H1 (cell line): Measurements from ENCODE around the gene MYL3. TPM values are rescaled to one million over a fixed set of nuclear protein-coding genes. Genes with fewer than 3 reads are reported as not detected.

Source experiments
- CTCF ChIA-PET: fragments of 300-600 bp; sonication (Branson Sonifier 250); formaldehyde crosslinking; loops from one replicate; lab custom pipeline; 2021; ENCODE audit not compliant: partially characterized antibody; lab: Charles Lee
- POLR2A ChIA-PET: fragments of 300-600 bp; sonication (Branson Sonifier 250); formaldehyde crosslinking; loops from one replicate; lab custom pipeline; 2021; ENCODE audit warnings: inconsistent platforms; ENCODE audit not compliant: partially characterized antibody; lab: Charles Lee
- DNase-seq, 2 experiments: peaks; one replicate each; pipeline versions ENCODE4 v3.0.0 to v3.0.0-alpha.2; 2010 to 2022; ENCODE audit warnings: low spot score in 2 of 2, low read depth in 1 of 2, mixed read lengths in 1 of 2
- FAIRE-seq: peaks from 2 replicates; lab custom pipeline; 2011; peaks lifted over from hg19 to GRCh38; lab: Jason Lieb, UNC
- H2AFZ ChIP-seq: 2 replicates; pipeline ENCODE4 v1.8.1; 2012; ENCODE audit warnings: low read length, inconsistent platforms
- H2AK5ac ChIP-seq: 2 replicates; pipeline ENCODE4 v1.6.1; 2013; ENCODE audit warnings: low read depth, low read length
- H2BK120ac ChIP-seq: replicated peaks from 2 replicates; pipeline ENCODE3; 2013; ENCODE audit warnings: low read depth, low read length, inconsistent platforms
- H2BK12ac ChIP-seq: 2 replicates; pipeline ENCODE4 v1.6.1; 2013; ENCODE audit warnings: low read depth, low read length
- H2BK15ac ChIP-seq: 2 replicates; pipeline ENCODE4 v1.6.1; 2013; ENCODE audit warnings: low read length
- H2BK20ac ChIP-seq: 2 replicates; pipeline ENCODE4 v1.6.1; 2013; ENCODE audit warnings: low read length
- H2BK5ac ChIP-seq: 2 replicates; pipeline ENCODE4 v1.6.1; 2013; ENCODE audit warnings: low read depth, low read length
- H3K14ac ChIP-seq: 2 replicates; pipeline ENCODE4 v1.6.1; 2013; ENCODE audit warnings: inconsistent platforms; ENCODE audit not compliant: insufficient read length
- H3K18ac ChIP-seq: 2 replicates; pipeline ENCODE4 v1.6.1; 2013; ENCODE audit warnings: low read length; ENCODE audit errors: extremely low read depth
- H3K23ac ChIP-seq: 2 replicates; pipeline ENCODE4 v1.6.1; 2013; ENCODE audit warnings: inconsistent platforms; ENCODE audit not compliant: insufficient read length
- H3K23me2 ChIP-seq: 2 replicates; pipeline ENCODE4 v1.6.1; 2013; ENCODE audit warnings: low read depth, low read length
- H3K27ac ChIP-seq: 2 replicates; pipeline ENCODE4 v1.6.1; 2011; ENCODE audit warnings: low read depth, low read length, inconsistent platforms
- H3K27me3 ChIP-seq, 4 experiments: replicated peaks in 1 of 4; 1 replicate in 1 of 4; 2 replicates in 3 of 4; pipeline versions ENCODE4 v1.6.1 to v1.8.1; 2011 to 2013; ENCODE audit warnings: low read length in 3 of 4, mild to moderate bottlenecking in 3 of 4, inconsistent platforms in 2 of 4, mixed read lengths in 2 of 4, moderate library complexity in 1 of 4; ENCODE audit not compliant: control insufficient read depth in 3 of 4, insufficient read depth in 3 of 4; ENCODE audit errors: extremely low read depth in 1 of 4
- H3K36me3 ChIP-seq, 4 experiments: 2 replicates each; pipeline versions ENCODE4 v1.6.1 to v1.8.1; 2011 to 2013; ENCODE audit warnings: mild to moderate bottlenecking in 4 of 4, low read length in 3 of 4, moderate library complexity in 2 of 4, control low read depth in 1 of 4, inconsistent platforms in 1 of 4; ENCODE audit not compliant: insufficient read depth in 4 of 4, control insufficient read depth in 2 of 4
- H3K4ac ChIP-seq: replicated peaks from 2 replicates; pipeline ENCODE3; 2013; ENCODE audit warnings: low read length, low read depth, mixed read lengths, inconsistent platforms; ENCODE audit not compliant: insufficient read length
- H3K4me1 ChIP-seq, 4 experiments: replicated peaks in 1 of 4; 1 replicate in 1 of 4; 2 replicates in 3 of 4; pipeline versions ENCODE4 v1.6.1 to v1.8.1; 2011 to 2013; ENCODE audit warnings: low read length in 3 of 4, inconsistent platforms in 2 of 4, mixed read lengths in 1 of 4; ENCODE audit not compliant: insufficient read depth in 4 of 4, control insufficient read depth in 3 of 4
- H3K4me2 ChIP-seq, 2 experiments: 2 replicates each; pipeline versions ENCODE4 v1.6.1 to v1.8.1; 2011 to 2013; ENCODE audit warnings: low read depth in 2 of 2, low read length in 2 of 2, control low read depth in 1 of 2, inconsistent platforms in 1 of 2, mild to moderate bottlenecking in 1 of 2; ENCODE audit not compliant: insufficient read depth in 1 of 2
- H3K4me3 ChIP-seq, 4 experiments: fragments of 200-600, 300-600 bp in 1 of 4; sonication (generic), shearing (Covaris generic), sonication (Bioruptor Twin) in 1 of 4; 2 replicates each; pipeline versions ENCODE4 v1.5.1 to v1.8.1; 2011 to 2016; ENCODE audit warnings: low read length in 4 of 4, low read depth in 3 of 4, control low read depth in 2 of 4, inconsistent platforms in 2 of 4, mild to moderate bottlenecking in 2 of 4, mixed read lengths in 1 of 4, moderate library complexity in 1 of 4; ENCODE audit not compliant: insufficient read depth in 2 of 4; ENCODE audit errors: extremely low read depth in 1 of 4
- H3K56ac ChIP-seq: replicated peaks from 2 replicates; pipeline ENCODE3; 2013; ENCODE audit warnings: low read depth, mild to moderate bottlenecking, mixed read lengths, low read length, inconsistent platforms; ENCODE audit not compliant: insufficient read length
- H3K79me1 ChIP-seq: 2 replicates; pipeline ENCODE4 v1.6.1; 2013; ENCODE audit warnings: low read depth, low read length, control low read depth
- H3K79me2 ChIP-seq, 2 experiments: 2 replicates each; pipeline versions ENCODE4 v1.6.1 to v1.8.1; 2012 to 2013; ENCODE audit warnings: low read length in 2 of 2, mild to moderate bottlenecking in 2 of 2, inconsistent platforms in 1 of 2; ENCODE audit not compliant: insufficient read depth in 2 of 2, control insufficient read depth in 1 of 2
- H3K9ac ChIP-seq, 4 experiments: replicated peaks in 1 of 4; 1 replicate in 1 of 4; 2 replicates in 3 of 4; pipeline versions ENCODE4 v1.6.1 to v1.8.1; 2011 to 2013; ENCODE audit warnings: low read depth in 3 of 4, low read length in 3 of 4, control low read depth in 2 of 4, mild to moderate bottlenecking in 2 of 4, moderate library complexity in 2 of 4, inconsistent platforms in 1 of 4; ENCODE audit errors: extremely low read depth in 1 of 4
- H3K9me3 ChIP-seq, 2 experiments: 2 replicates each; pipeline versions ENCODE4 v1.6.1 to v1.8.1; 2012 to 2013; ENCODE audit warnings: mild to moderate bottlenecking in 2 of 2, moderate library complexity in 2 of 2, control low read depth in 1 of 2, inconsistent platforms in 1 of 2, low read depth in 1 of 2, low read length in 1 of 2, mixed read lengths in 1 of 2; ENCODE audit not compliant: insufficient read depth in 2 of 2
- H4K20me1 ChIP-seq, 2 experiments: replicated peaks in 1 of 2; 2 replicates each; pipeline versions ENCODE3 to v1.8.1; 2011 to 2013; ENCODE audit warnings: inconsistent platforms in 2 of 2, low read length in 2 of 2, mild to moderate bottlenecking in 1 of 2; ENCODE audit not compliant: insufficient read depth in 2 of 2, control insufficient read depth in 1 of 2
- H4K5ac ChIP-seq: 2 replicates; pipeline ENCODE4 v1.6.1; 2013; ENCODE audit warnings: low read length, low read depth, mixed read lengths, inconsistent platforms; ENCODE audit not compliant: insufficient read length
- H4K8ac ChIP-seq: 2 replicates; pipeline ENCODE4 v1.8.0; 2013; ENCODE audit warnings: mild to moderate bottlenecking, moderate library complexity, low read length, inconsistent platforms; ENCODE audit not compliant: insufficient read depth; ENCODE audit errors: extremely low read depth
- H4K91ac ChIP-seq: replicated peaks from 2 replicates; pipeline ENCODE3; 2013; ENCODE audit warnings: low read length, mixed read lengths, inconsistent platforms; ENCODE audit not compliant: insufficient read length
- CTCF ChIP-seq, 3 experiments: IDR thresholded peaks; 1 replicate in 2 of 3; 2 replicates in 1 of 3; pipeline versions ENCODE4 v1.5.1 to v1.6.1; 2011; ENCODE audit warnings: low read length in 3 of 3, mild to moderate bottlenecking in 3 of 3, inconsistent platforms in 2 of 3, low read depth in 1 of 3, moderate library complexity in 1 of 3; ENCODE audit not compliant: insufficient read depth in 1 of 3; ENCODE audit errors: control extremely low read depth in 1 of 3
- EGR1 ChIP-seq: IDR thresholded peaks from 2 replicates; pipeline ENCODE4 v1.6.1; 2011; ENCODE audit warnings: low read depth, low read length, borderline replicate concordance
- HDAC6 ChIP-seq: IDR thresholded peaks from one replicate; pipeline ENCODE4 v1.7.1; 2012; ENCODE audit warnings: low read depth, mild to moderate bottlenecking, inconsistent platforms, low read length, moderate library complexity
- JUND ChIP-seq: IDR thresholded peaks from 2 replicates; pipeline ENCODE4 v1.6.1; 2011; ENCODE audit warnings: mild to moderate bottlenecking, improper control_type of control experiment, low read length
- SIX5 ChIP-seq: IDR thresholded peaks from 2 replicates; pipeline ENCODE4 v1.6.1; 2011; ENCODE audit warnings: mild to moderate bottlenecking, low read depth, low read length
- SP1 ChIP-seq: IDR thresholded peaks from 2 replicates; pipeline ENCODE4 v1.6.1; 2011; ENCODE audit warnings: low read depth, low read length
- SUZ12 ChIP-seq: fragments of 200-600 bp; sonication (generic); IDR thresholded peaks from 2 replicates; pipeline ENCODE4 v1.6.1; 2012; ENCODE audit warnings: mild to moderate bottlenecking, inconsistent platforms, low read length, moderate library complexity, mixed read lengths
- TAF1 ChIP-seq: IDR thresholded peaks from 2 replicates; pipeline ENCODE4 v1.6.1; 2011; ENCODE audit warnings: mild to moderate bottlenecking, low read depth, low read length
- TBP ChIP-seq: IDR thresholded peaks from 2 replicates; pipeline ENCODE4 v1.6.1; 2011; ENCODE audit warnings: low read depth, low read length, improper control_type of control experiment
- USF2 ChIP-seq: IDR thresholded peaks from 2 replicates; pipeline ENCODE4 v1.6.1; 2011; ENCODE audit warnings: low read length, improper control_type of control experiment
- WGBS, 2 experiments: shearing (Covaris generic) in 1 of 2; methylation state at CpG; one replicate each; pipeline versions ENCODE4 v1.1.6 to v1.1.7; 2013 to 2015; ENCODE audit warnings: low lambda C conversion rate in 2 of 2, mixed read lengths in 2 of 2, inconsistent platforms in 1 of 2, low coverage in 1 of 2, missing lambda C conversion rate in 1 of 2; ENCODE audit not compliant: insufficient replicate concordance in 2 of 2, insufficient coverage in 1 of 2, insufficient read length in 1 of 2; ENCODE audit errors: extremely low coverage in 1 of 2, missing lambda C conversion rate in 1 of 2; 5-methylcytosine and 5-hydroxymethylcytosine counted together
- polyA plus RNA-seq, 7 experiments: library from polyadenylated mRNA; depleted of rRNA in 3 of 7; stranded (reverse) in 5 of 7; unstranded in 2 of 7; fragments of >200 nt in 5 of 7; fragments of 200-250 nt in 2 of 7; gene quantifications; 1 replicate in 5 of 7; 2 replicates in 1 of 7; 4 replicates in 1 of 7; pipeline versions ENCODE4 v1.2.1 to v1.2.3, GENCODE V29; 2011 to 2013; ENCODE audit warnings: missing spikeins in 2 of 7, mixed read lengths in 2 of 7
- total RNA-seq: library from RNA; stranded (reverse); fragmentation: NEBNext Ultra II Directional; extraction: Animal tissue kit (Norgen Biotek cat#: 25700); gene quantifications from 2 replicates; pipeline ENCODE4 v1.2.1, GENCODE V29; 2021

Gene MYL3
- total and polyA plus RNA-seq, 2 of the 8 experiments (the other 6 are each of a cell fraction or from before 2014, with no cell fraction given): 0.06 TPM; not detected in 1

GRCh38 chr3:46902188-46902631 is 39.0 kb upstream of the MYL3 start:
- Histone ChIP-seq H4K5ac (no peak overlapping the region), H3K14ac (no peak overlapping the region), H4K8ac (no peak overlapping the region; the same call in 1 of the 2 replicates), H2AK5ac (no peak overlapping the region), H2BK120ac (no peak overlapping the region), H3K4me1 (peaks cover 0 to 7% (median 2%) of the 10 kb centered on the region in 4 experiments; a peak in 4 of 7 replicates), H3K36me3 (no peaks in the 10 kb centered on the region), H4K20me1 (peaks cover 0 to 2% of the 10 kb centered on the region in 2 experiments), H2BK5ac (no peak overlapping the region), H3K27ac (no peak overlapping the region), H2BK15ac (no peak overlapping the region), H2AFZ (no peak overlapping the region), H3K79me1 (no peaks in the 10 kb centered on the region), H3K79me2 (no peaks in the 10 kb centered on the region), H2BK20ac (no peak overlapping the region), H3K18ac (no peak overlapping the region), H3K9me3 (no peaks in the 10 kb centered on the region), H3K23ac (no peak overlapping the region), H3K23me2 (peaks cover 5% of the 10 kb centered on the region; the same call in 1 of the 2 replicates), H4K91ac (no peak overlapping the region), H3K27me3 (peaks cover 0 to 22% (median 19%) of the 10 kb centered on the region in 4 experiments; a peak in 5 of 7 replicates), H3K56ac (no peak overlapping the region), H2BK12ac (no peak overlapping the region), H3K4me3 (no peak overlapping the region), H3K4ac (no peak overlapping the region), H3K4me2 (no peak overlapping the region), H3K9ac (no peak overlapping the region)
- FAIRE-seq (no peak), DNase-seq (no peak)
- CTCF ChIA-PET: interaction anchor here (0.9 to 13.3 kb wide), 7 partner anchors 13 to 413 kb away, joined by 3 to 91 read pairs (median 4); no protein-coding TSS in a partner anchor
- POLR2A ChIA-PET: interaction anchor here (1.0 kb wide), 1 partner anchor 20 kb away, joined by 3 read pairs; no protein-coding TSS in a partner anchor
- WGBS, 2 experiments: 95% methylated on average over 15 of the region's 15 CpGs; no CpG with 5 or more reads in 1 of the 2 experiments
- TF ChIP-seq EGR1 (no peak), TBP (no peak), TAF1 (no peak), SIX5 (no peak), SUZ12 (no peak), HDAC6 (no peak), SP1 (no peak), USF2 (no peak), JUND (no peak), CTCF (IDR thresholded peaks at IDR 0.05; ENCODE audit: control extremely low read depth in 1 of 3, insufficient read depth in 1 of 3, low read depth in 1 of 3, low read length in 3 of 3) (no peak)
